ENCODE data around the gene IDE.

DNA sequence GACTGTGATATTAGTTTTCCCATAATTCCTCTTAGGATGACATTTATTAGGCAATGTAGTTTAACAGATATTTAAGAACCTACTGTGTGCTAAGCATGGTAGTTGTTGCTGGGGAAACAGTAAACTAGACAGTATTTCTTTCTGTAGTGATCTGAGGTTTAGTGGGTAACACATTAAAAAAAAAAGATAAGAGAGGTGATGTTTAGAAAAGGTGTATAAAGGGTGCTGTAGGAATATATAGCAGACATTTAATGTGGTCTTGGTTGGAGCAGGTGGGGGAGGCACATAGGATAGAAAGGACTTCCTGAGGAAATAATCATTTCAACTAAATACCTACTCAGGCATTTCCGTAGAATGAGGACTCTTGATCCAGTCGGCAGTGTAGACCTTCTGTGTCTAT is 30.9 kb upstream of the IDE start:
- TF ChIP-seq, protein P1, sequence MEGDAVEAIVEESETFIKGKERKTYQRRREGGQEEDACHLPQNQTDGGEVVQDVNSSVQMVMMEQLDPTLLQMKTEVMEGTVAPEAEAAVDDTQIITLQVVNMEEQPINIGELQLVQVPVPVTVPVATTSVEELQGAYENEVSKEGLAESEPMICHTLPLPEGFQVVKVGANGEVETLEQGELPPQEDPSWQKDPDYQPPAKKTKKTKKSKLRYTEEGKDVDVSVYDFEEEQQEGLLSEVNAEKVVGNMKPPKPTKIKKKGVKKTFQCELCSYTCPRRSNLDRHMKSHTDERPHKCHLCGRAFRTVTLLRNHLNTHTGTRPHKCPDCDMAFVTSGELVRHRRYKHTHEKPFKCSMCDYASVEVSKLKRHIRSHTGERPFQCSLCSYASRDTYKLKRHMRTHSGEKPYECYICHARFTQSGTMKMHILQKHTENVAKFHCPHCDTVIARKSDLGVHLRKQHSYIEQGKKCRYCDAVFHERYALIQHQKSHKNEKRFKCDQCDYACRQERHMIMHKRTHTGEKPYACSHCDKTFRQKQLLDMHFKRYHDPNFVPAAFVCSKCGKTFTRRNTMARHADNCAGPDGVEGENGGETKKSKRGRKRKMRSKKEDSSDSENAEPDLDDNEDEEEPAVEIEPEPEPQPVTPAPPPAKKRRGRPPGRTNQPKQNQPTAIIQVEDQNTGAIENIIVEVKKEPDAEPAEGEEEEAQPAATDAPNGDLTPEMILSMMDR (IDR thresholded peaks at IDR 0.05), result no peak
- TF ChIP-seq POLR2A (IDR thresholded peaks at IDR 0.05) (no peak), EP300 (IDR thresholded peaks at IDR 0.05) (no peak)

Measured in tibial nerve (tissue), 4 donors.